IMR-90 (cell line): ENCODE results near the gene FER. TPM values are rescaled to one million over a fixed set of nuclear protein-coding genes. Genes with fewer than 3 reads are reported as not detected.

Source experiments
- ATAC-seq: fragments of 200-7000 bp; cut with Tn5 transposase; 2 replicates; pipeline ENCODE4 v1.9.1; 2020; ENCODE audit warnings: low read depth, mild to moderate bottlenecking, moderate library complexity
- BruUV-seq: library from RNA; stranded (reverse); fragments of 400-500 nt; replicated peaks from 2 replicates; lab custom pipeline; 2021; lab: Mats Ljungman, UMichigan
- CTCF ChIA-PET: fragments of 300-600 bp; formaldehyde crosslinking; extraction: SDS; loops from one replicate; lab custom pipeline; 2021; ENCODE audit warnings: antibody characterized with exemption; lab: Yijun Ruan, JAX
- POLR2A ChIA-PET: fragments of 300-600 bp; sonication (Branson Sonifier 250); formaldehyde crosslinking; loops from one replicate; lab custom pipeline; 2022; ENCODE audit warnings: antibody characterized with exemption; ENCODE audit not compliant: unreplicated experiment; lab: Charles Lee
- DNase-seq: peaks from one replicate; pipeline ENCODE4 v3.0.0; 2013
- H2AFZ ChIP-seq: replicated peaks from 2 replicates; pipeline ENCODE3; 2013; ENCODE audit warnings: low read length, mild to moderate bottlenecking; ENCODE audit not compliant: poor library complexity
- H2AK5ac ChIP-seq: 2 replicates; pipeline ENCODE4 v1.6.1; 2013; ENCODE audit warnings: low read depth, low read length, inconsistent platforms
- H2AK9ac ChIP-seq: replicated peaks from 2 replicates; pipeline ENCODE3; 2013; ENCODE audit warnings: mild to moderate bottlenecking, low read depth, low read length, moderate library complexity; ENCODE audit not compliant: poor library complexity
- H2BK120ac ChIP-seq: 2 replicates; pipeline ENCODE4 v1.6.1; 2013; ENCODE audit warnings: low read depth, low read length, inconsistent platforms
- H2BK15ac ChIP-seq: 3 replicates; pipeline ENCODE4 v1.6.1; 2013; ENCODE audit warnings: low read depth, low read length, inconsistent platforms
- H2BK20ac ChIP-seq: 2 replicates; pipeline ENCODE4 v1.6.1; 2013; ENCODE audit warnings: low read depth, mild to moderate bottlenecking, inconsistent platforms, low read length, moderate library complexity
- H2BK5ac ChIP-seq: 2 replicates; pipeline ENCODE4 v1.6.1; 2013; ENCODE audit warnings: mild to moderate bottlenecking, low read depth, low read length, inconsistent platforms; ENCODE audit not compliant: poor library complexity, severe bottlenecking
- H3K14ac ChIP-seq: replicated peaks from 2 replicates; pipeline ENCODE4 v1.6.1; 2013; ENCODE audit warnings: low read depth, low read length, inconsistent platforms
- H3K18ac ChIP-seq: 2 replicates; pipeline ENCODE4 v1.6.1; 2013; ENCODE audit warnings: low read depth, low read length, control low read depth
- H3K23ac ChIP-seq: 2 replicates; pipeline ENCODE4 v1.6.1; 2013; ENCODE audit warnings: low read depth, low read length, inconsistent platforms
- H3K27ac ChIP-seq: 2 replicates; pipeline ENCODE4 v1.5.1; 2013; ENCODE audit warnings: mild to moderate bottlenecking, control low read depth, low read length; ENCODE audit not compliant: insufficient read depth
- H3K27me3 ChIP-seq: 2 replicates; pipeline ENCODE4 v1.6.1; 2013; ENCODE audit warnings: low read length; ENCODE audit not compliant: control insufficient read depth, insufficient read depth
- H3K36me3 ChIP-seq: 2 replicates; pipeline ENCODE4 v1.6.1; 2013; ENCODE audit warnings: low read length, mixed read lengths; ENCODE audit not compliant: control insufficient read depth, insufficient read depth
- H3K4ac ChIP-seq: 2 replicates; pipeline ENCODE4 v1.6.1; 2013; ENCODE audit warnings: low read depth, low read length, inconsistent platforms
- H3K4me1 ChIP-seq: 2 replicates; pipeline ENCODE4 v1.6.1; 2013; ENCODE audit warnings: low read length, mixed read lengths; ENCODE audit not compliant: control insufficient read depth, insufficient read depth
- H3K4me2 ChIP-seq: 2 replicates; pipeline ENCODE4 v1.6.1; 2013; ENCODE audit warnings: low read depth, mild to moderate bottlenecking, control low read depth, low read length, moderate library complexity
- H3K4me3 ChIP-seq: 2 replicates; pipeline ENCODE4 v1.5.1; 2013; ENCODE audit warnings: low read depth, mild to moderate bottlenecking, control low read depth, low read length, moderate library complexity; ENCODE audit not compliant: insufficient read depth
- H3K56ac ChIP-seq: 2 replicates; pipeline ENCODE4 v1.6.1; 2013; ENCODE audit warnings: low read length, inconsistent platforms; ENCODE audit not compliant: insufficient read depth; ENCODE audit errors: extremely low read depth
- H3K79me1 ChIP-seq, 2 experiments: 2 replicates each; pipeline ENCODE4 v1.6.1; 2013; ENCODE audit warnings: low read length in 2 of 2, inconsistent platforms in 1 of 2, low read depth in 1 of 2
- H3K9ac ChIP-seq: 2 replicates; pipeline ENCODE4 v1.6.1; 2013; ENCODE audit warnings: low read depth, low read length, control low read depth
- H3K9me1 ChIP-seq: 2 replicates; pipeline ENCODE4 v1.6.1; 2013; ENCODE audit warnings: low read length, inconsistent platforms; ENCODE audit not compliant: insufficient read depth
- H3K9me3 ChIP-seq: 2 replicates; pipeline ENCODE4 v1.6.1; 2013; ENCODE audit warnings: low read length; ENCODE audit not compliant: control insufficient read depth, insufficient read depth
- H4K20me1 ChIP-seq: 2 replicates; pipeline ENCODE4 v1.6.1; 2013; ENCODE audit warnings: low read length, inconsistent platforms; ENCODE audit not compliant: insufficient read depth
- H4K5ac ChIP-seq: 2 replicates; pipeline ENCODE4 v1.6.1; 2013; ENCODE audit warnings: mild to moderate bottlenecking, low read depth, low read length, control low read depth
- H4K8ac ChIP-seq, 2 experiments: 2 replicates each; pipeline ENCODE4 v1.6.1; 2013; ENCODE audit warnings: low read depth in 2 of 2, low read length in 2 of 2, control low read depth in 1 of 2, inconsistent platforms in 1 of 2
- H4K91ac ChIP-seq: 2 replicates; pipeline ENCODE4 v1.6.1; 2013; ENCODE audit warnings: low read depth, low read length, inconsistent platforms; ENCODE audit not compliant: insufficient read depth
- BHLHE40 ChIP-seq: fragments of 150-350 bp; IDR thresholded peaks from 2 replicates; pipeline ENCODE4 v1.6.1; 2016; ENCODE audit warnings: mild to moderate bottlenecking, low read depth, low read length
- CEBPB ChIP-seq: IDR thresholded peaks from 2 replicates; pipeline ENCODE4 v1.6.1; 2012; ENCODE audit warnings: low read depth, low read length, improper control_type of control experiment
- CHD1 ChIP-seq: IDR thresholded peaks from 2 replicates; pipeline ENCODE4 v1.6.1; 2012; ENCODE audit warnings: low read depth, low read length, improper control_type of control experiment
- FOS ChIP-seq: fragments of 150-350 bp; IDR thresholded peaks from 2 replicates; pipeline ENCODE4 v1.6.1; 2016; ENCODE audit warnings: low read depth, low read length
- MAFK ChIP-seq: IDR thresholded peaks from 2 replicates; pipeline ENCODE4 v1.6.1; 2012; ENCODE audit warnings: low read depth, low read length, improper control_type of control experiment
- MAZ ChIP-seq: IDR thresholded peaks from 2 replicates; pipeline ENCODE4 v1.6.1; 2012; ENCODE audit warnings: low read depth, mild to moderate bottlenecking, low read length, improper control_type of control experiment, moderate library complexity, borderline replicate concordance
- MXI1 ChIP-seq: IDR thresholded peaks from 2 replicates; pipeline ENCODE4 v1.6.1; 2012; ENCODE audit warnings: low read depth, mild to moderate bottlenecking, low read length, moderate library complexity, borderline replicate concordance
- POLR2A ChIP-seq: IDR thresholded peaks from 2 replicates; pipeline ENCODE4 v1.6.1; 2012; ENCODE audit warnings: mild to moderate bottlenecking, low read depth, low read length
- RAD21 ChIP-seq: IDR thresholded peaks from 2 replicates; pipeline ENCODE4 v1.6.1; 2012; ENCODE audit warnings: low read length, improper control_type of control experiment
- RCOR1 ChIP-seq: IDR thresholded peaks from 2 replicates; pipeline ENCODE4 v1.6.1; 2012; ENCODE audit warnings: mild to moderate bottlenecking, low read length, improper control_type of control experiment; ENCODE audit not compliant: insufficient replicate concordance
- RFX5 ChIP-seq: IDR thresholded peaks from 2 replicates; pipeline ENCODE4 v1.8.0; 2012; ENCODE audit warnings: low read depth, mild to moderate bottlenecking, low read length, moderate library complexity
- SMC3 ChIP-seq: fragments of 150-350 bp; IDR thresholded peaks from 2 replicates; pipeline ENCODE4 v1.6.1; 2016; ENCODE audit warnings: low read depth, mild to moderate bottlenecking, antibody characterized with exemption, low read length, moderate library complexity
- WGBS, 2 experiments: methylation state at CpG; one replicate each; pipeline versions ENCODE4 v1.1.5 to v1.1.7; 2013; ENCODE audit warnings: missing lambda C conversion rate in 2 of 2; ENCODE audit not compliant: insufficient read length in 1 of 2; ENCODE audit errors: extremely low coverage in 2 of 2; 5-methylcytosine and 5-hydroxymethylcytosine counted together
- dilution Hi-C: fragments of 300-500 bp; cut with HindIII; formaldehyde crosslinking; loops from one replicate; pipeline ENCODE4 v1.14.3; 2018; ENCODE audit warnings: low sequenced_read_pairs; ENCODE audit not compliant: unreplicated experiment
- in situ Hi-C: fragments of 300-500 bp; cut with MboI; formaldehyde crosslinking; loops from 3 replicates; pipeline ENCODE4 v1.14.3; 2019; ENCODE audit warnings: low sequenced_read_pairs, inconsistent platforms, mixed read lengths
- intact Hi-C: fragments of 100-400 bp; cut with micrococcal nuclease; formaldehyde crosslinking; loops from 2 replicates; pipeline ENCODE4 v1.10.0; 2022
- polyA plus RNA-seq, 3 experiments: library from polyadenylated mRNA; depleted of rRNA; stranded (reverse); fragments of >200 nt; gene quantifications; 2 replicates each; pipeline ENCODE4 v1.2.3, GENCODE V29; 2012; ENCODE audit warnings: low replicate concordance in 1 of 3
- total RNA-seq: library from RNA; depleted of rRNA; stranded (reverse); fragments of >200 nt; gene quantifications from 2 replicates; pipeline ENCODE4 v1.2.3, GENCODE V29; 2012
- TF ChIP-seq, protein P1 (sequence below): conservative IDR thresholded peaks from 2 replicates; pipeline ENCODE4 v1.5.1; 2012; ENCODE audit warnings: mild to moderate bottlenecking, low read depth, low read length, improper control_type of control experiment
- TF ChIP-seq, protein P2 (sequence below): fragments of 150-350 bp; IDR thresholded peaks from 2 replicates; pipeline ENCODE4 v1.6.1; 2016; ENCODE audit warnings: low read depth, mild to moderate bottlenecking, low read length, moderate library complexity, borderline replicate concordance

The FER gene
- total and polyA plus RNA-seq, 2 of the 4 experiments (the other 2 are of a cell fraction): 3.5 to 32.4 TPM

DNA sequence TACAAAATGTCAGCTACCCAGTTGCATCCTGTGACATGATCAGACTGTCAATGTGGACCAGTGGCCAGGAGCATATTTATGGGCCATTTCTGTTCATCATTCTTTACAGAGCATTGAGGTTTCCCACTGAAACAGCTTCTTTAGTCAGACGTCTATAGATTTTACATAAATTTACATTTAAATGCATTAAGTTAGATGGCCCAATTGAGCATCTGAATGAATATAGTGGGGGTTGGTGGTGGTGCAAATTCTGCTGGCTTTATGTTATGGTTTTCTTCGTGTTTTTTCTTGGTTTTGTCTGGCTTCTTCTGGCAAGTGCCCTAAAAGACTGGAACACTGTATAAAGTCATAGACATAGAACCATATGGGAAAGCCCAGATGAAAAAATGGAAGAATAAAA is 448.0 kb downstream of the FER start:
- no CpG with 5 or more reads among the region's 2 CpGs for WGBS, 2 experiments

More for the DNA sequence above, 448.0 kb downstream of the FER start:
- ChIA-PET CTCF (no interaction called here), POLR2A (no interaction called here)
- BruUV-seq: no TSS peak
- H4K91ac ChIP-seq: no peak overlapping the region
- no peak overlapping the region for H2BK20ac ChIP-seq
- no peak for ATAC-seq
- no peak overlapping the region for H3K23ac ChIP-seq
- intact Hi-C loops: no loop called here
- no peaks in the 10 kb centered on the region for H3K79me1 ChIP-seq
- no peak overlapping the region for H2BK5ac ChIP-seq
- H3K56ac ChIP-seq: no peak overlapping the region
- no peaks in the 10 kb centered on the region for H4K20me1 ChIP-seq
- DNase-seq: no peak
- no peak overlapping the region for H2BK120ac ChIP-seq
- dilution Hi-C loops: no loop called here
- in situ Hi-C loops: no loop called here
- no peaks in the 10 kb centered on the region for H3K9me3 ChIP-seq
- H3K4me3 ChIP-seq: no peak overlapping the region
- H4K5ac ChIP-seq: no peak overlapping the region
- no peak overlapping the region for H2BK15ac ChIP-seq
- no peak overlapping the region for H3K14ac ChIP-seq
- no peaks in the 10 kb centered on the region for H3K27me3 ChIP-seq
- H3K4me1 ChIP-seq: peaks cover 5% of the 10 kb centered on the region; the same call in 1 of the 2 replicates
- no peak overlapping the region for H2AFZ ChIP-seq
- H2AK5ac ChIP-seq: no peak overlapping the region
- no peaks in the 10 kb centered on the region for H3K9me1 ChIP-seq
- no peak overlapping the region for H3K9ac ChIP-seq
- TF ChIP-seq BHLHE40: no peak
- TF ChIP-seq RCOR1: no peak
- no peak for TF ChIP-seq CHD1
- TF ChIP-seq FOS: no peak
- TF ChIP-seq, protein P1, sequence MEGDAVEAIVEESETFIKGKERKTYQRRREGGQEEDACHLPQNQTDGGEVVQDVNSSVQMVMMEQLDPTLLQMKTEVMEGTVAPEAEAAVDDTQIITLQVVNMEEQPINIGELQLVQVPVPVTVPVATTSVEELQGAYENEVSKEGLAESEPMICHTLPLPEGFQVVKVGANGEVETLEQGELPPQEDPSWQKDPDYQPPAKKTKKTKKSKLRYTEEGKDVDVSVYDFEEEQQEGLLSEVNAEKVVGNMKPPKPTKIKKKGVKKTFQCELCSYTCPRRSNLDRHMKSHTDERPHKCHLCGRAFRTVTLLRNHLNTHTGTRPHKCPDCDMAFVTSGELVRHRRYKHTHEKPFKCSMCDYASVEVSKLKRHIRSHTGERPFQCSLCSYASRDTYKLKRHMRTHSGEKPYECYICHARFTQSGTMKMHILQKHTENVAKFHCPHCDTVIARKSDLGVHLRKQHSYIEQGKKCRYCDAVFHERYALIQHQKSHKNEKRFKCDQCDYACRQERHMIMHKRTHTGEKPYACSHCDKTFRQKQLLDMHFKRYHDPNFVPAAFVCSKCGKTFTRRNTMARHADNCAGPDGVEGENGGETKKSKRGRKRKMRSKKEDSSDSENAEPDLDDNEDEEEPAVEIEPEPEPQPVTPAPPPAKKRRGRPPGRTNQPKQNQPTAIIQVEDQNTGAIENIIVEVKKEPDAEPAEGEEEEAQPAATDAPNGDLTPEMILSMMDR: no peak
- TF ChIP-seq POLR2A: no peak
- TF ChIP-seq CEBPB: no peak
- TF ChIP-seq RAD21: no peak
- no peak for TF ChIP-seq RFX5
- TF ChIP-seq MAZ: no peak
- no peak for TF ChIP-seq SMC3
- TF ChIP-seq MAFK: no peak
- no peak for TF ChIP-seq MXI1
- TF ChIP-seq, protein P2, sequence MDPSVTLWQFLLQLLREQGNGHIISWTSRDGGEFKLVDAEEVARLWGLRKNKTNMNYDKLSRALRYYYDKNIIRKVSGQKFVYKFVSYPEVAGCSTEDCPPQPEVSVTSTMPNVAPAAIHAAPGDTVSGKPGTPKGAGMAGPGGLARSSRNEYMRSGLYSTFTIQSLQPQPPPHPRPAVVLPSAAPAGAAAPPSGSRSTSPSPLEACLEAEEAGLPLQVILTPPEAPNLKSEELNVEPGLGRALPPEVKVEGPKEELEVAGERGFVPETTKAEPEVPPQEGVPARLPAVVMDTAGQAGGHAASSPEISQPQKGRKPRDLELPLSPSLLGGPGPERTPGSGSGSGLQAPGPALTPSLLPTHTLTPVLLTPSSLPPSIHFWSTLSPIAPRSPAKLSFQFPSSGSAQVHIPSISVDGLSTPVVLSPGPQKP: no peak
- H4K8ac ChIP-seq: no peak overlapping the region
- no peak overlapping the region for H3K4ac ChIP-seq
- no peak overlapping the region for H3K27ac ChIP-seq
- H3K4me2 ChIP-seq: no peak overlapping the region
- H2AK9ac ChIP-seq: no peak overlapping the region
- H3K36me3 ChIP-seq: no peaks in the 10 kb centered on the region
- no peak overlapping the region for H3K18ac ChIP-seq
